PC-3 (cell line): Measurements from ENCODE around the gene THBS4.

Experiments used
- EZH2 ChIP-seq: fragments of 300-600 bp; sonication (generic); IDR thresholded peaks from one replicate; pipeline ENCODE4 v1.6.1; 2017; ENCODE audit warnings: antibody characterized with exemption, mild to moderate bottlenecking, low read length; ENCODE audit not compliant: unreplicated experiment
- EZH2phosphoT487 ChIP-seq: fragments of 300-600 bp; sonication (generic); IDR thresholded peaks from 2 replicates; pipeline ENCODE4 v1.6.1; 2018; ENCODE audit warnings: mild to moderate bottlenecking, antibody characterized with exemption, low read length, borderline replicate concordance
- TF ChIP-seq, protein P1 (sequence below): fragments of 300-600 bp; sonication (generic); conservative IDR thresholded peaks from 2 replicates; pipeline ENCODE4 v1.5.1; 2017; ENCODE audit warnings: antibody characterized with exemption, low read depth, mild to moderate bottlenecking, low read length

- TF ChIP-seq EZH2 (no peak), EZH2phosphoT487 (no peak)
- TF ChIP-seq, protein P1, sequence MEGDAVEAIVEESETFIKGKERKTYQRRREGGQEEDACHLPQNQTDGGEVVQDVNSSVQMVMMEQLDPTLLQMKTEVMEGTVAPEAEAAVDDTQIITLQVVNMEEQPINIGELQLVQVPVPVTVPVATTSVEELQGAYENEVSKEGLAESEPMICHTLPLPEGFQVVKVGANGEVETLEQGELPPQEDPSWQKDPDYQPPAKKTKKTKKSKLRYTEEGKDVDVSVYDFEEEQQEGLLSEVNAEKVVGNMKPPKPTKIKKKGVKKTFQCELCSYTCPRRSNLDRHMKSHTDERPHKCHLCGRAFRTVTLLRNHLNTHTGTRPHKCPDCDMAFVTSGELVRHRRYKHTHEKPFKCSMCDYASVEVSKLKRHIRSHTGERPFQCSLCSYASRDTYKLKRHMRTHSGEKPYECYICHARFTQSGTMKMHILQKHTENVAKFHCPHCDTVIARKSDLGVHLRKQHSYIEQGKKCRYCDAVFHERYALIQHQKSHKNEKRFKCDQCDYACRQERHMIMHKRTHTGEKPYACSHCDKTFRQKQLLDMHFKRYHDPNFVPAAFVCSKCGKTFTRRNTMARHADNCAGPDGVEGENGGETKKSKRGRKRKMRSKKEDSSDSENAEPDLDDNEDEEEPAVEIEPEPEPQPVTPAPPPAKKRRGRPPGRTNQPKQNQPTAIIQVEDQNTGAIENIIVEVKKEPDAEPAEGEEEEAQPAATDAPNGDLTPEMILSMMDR = no peak
Measured at GRCh38 chr5:80071510-80072021, 36.4 kb downstream of the THBS4 start.
